GM19395 (cell line): Measurements from ENCODE around the gene MAP2K3.

ENCODE experiments used
- ATAC-seq: cut with Tn5 transposase; IDR thresholded peaks from one replicate; pipeline ENCODE4 v1.9.1; 2021; ENCODE audit warnings: mild to moderate bottlenecking, moderate library complexity; ENCODE audit not compliant: unreplicated experiment

The MAP2K3 gene

DNA sequence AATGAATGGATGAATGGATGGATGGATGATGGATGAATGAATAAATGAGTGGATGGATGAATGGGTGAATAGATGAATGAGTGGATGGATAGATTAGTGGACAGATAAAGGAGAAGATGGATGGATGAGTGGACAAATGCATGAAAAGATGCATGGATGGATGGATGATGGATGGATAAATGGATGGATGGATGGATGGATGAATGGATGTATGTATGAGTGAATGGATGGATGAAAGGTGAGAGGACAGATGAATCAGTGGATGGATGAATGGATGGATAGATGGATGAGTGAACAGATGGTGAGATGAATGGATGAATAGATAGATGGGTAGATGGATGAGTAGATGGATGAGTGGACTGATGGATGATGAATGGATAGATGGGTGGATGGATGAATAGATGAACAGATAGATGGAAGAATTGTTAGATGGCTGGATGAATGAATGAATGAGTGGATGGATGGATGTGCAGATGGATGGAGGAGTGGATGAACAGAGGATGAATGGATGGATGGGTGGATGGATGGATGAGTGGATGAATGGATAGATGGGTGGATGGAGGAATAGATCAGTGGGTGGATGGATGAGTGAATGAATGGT, 77.9 kb downstream of the MAP2K3 start:
- ATAC-seq, result no peak

GRCh38 chr17:21363776-21364642, 79.5 kb downstream of the MAP2K3 start:
- no peak for ATAC-seq
